Fibroblast of skin of right biceps (primary cell): ENCODE results near the gene ARHGAP25.
A peak's percentile ranks its signal among the peaks of the same experiment; 100 is the strongest.

ENCODE experiments used
- DNase-seq: peaks from one replicate; pipeline ENCODE4 v3.0.0-alpha.2; 2013

The ARHGAP25 gene

GRCh38 chr2:68744366-68744912 is 9.8 kb downstream of the ARHGAP25 start:
- DNase-seq: no peak

GRCh38 chr2:68745006-68745405 is 10.4 kb downstream of the ARHGAP25 start:
- DNase-seq: no peak

GRCh38 chr2:68746408-68746807 is 11.8 kb downstream of the ARHGAP25 start:
- DNase-seq: no peak

GRCh38 chr2:68747413-68747812 is 12.8 kb downstream of the ARHGAP25 start:
- DNase-seq: no peak

GRCh38 chr2:68747900-68748299 is 13.3 kb downstream of the ARHGAP25 start:
- DNase-seq: no peak

GRCh38 chr2:68748568-68748967 is 14.0 kb downstream of the ARHGAP25 start:
- DNase-seq: no peak

GRCh38 chr2:68749345-68749744 is 14.7 kb downstream of the ARHGAP25 start:
- DNase-seq: no peak

- no peak for DNase-seq
Measured at GRCh38 chr2:68750592-68751396, 16.2 kb downstream of the ARHGAP25 start.

- DNase-seq: peak; percentile 80
Measured at GRCh38 chr2:68751397-68752339, 17.1 kb downstream of the ARHGAP25 start.

GRCh38 chr2:68753318-68753717 is 18.7 kb downstream of the ARHGAP25 start:
- DNase-seq: no peak

- no peak for DNase-seq
Measured at GRCh38 chr2:68755071-68755470, 20.5 kb downstream of the ARHGAP25 start.

GRCh38 chr2:68756178-68756577 is 21.6 kb downstream of the ARHGAP25 start:
- no peak for DNase-seq

- DNase-seq: no peak
Measured at GRCh38 chr2:68757081-68757480, 22.5 kb downstream of the ARHGAP25 start.

GRCh38 chr2:68762100-68762499 is 27.5 kb downstream of the ARHGAP25 start:
- DNase-seq: no peak

GRCh38 chr2:68762665-68763064 is 28.1 kb downstream of the ARHGAP25 start:
- DNase-seq: no peak

GRCh38 chr2:68764041-68764805 is 29.6 kb downstream of the ARHGAP25 start:
- DNase-seq: no peak

- DNase-seq: peak; percentile 48
Measured at GRCh38 chr2:68764806-68765311, 30.2 kb downstream of the ARHGAP25 start.

GRCh38 chr2:68765739-68766375 is 31.2 kb downstream of the ARHGAP25 start:
- DNase-seq: peak; percentile 27

- DNase-seq: peak; percentile 38
Measured at GRCh38 chr2:68766376-68766845, 31.8 kb downstream of the ARHGAP25 start.

- DNase-seq: no peak
Measured at GRCh38 chr2:68767031-68767961, 32.7 kb downstream of the ARHGAP25 start.

GRCh38 chr2:68767996-68768395 is 33.4 kb downstream of the ARHGAP25 start:
- no peak for DNase-seq
